Globus pallidus (tissue), 1 donor: ENCODE results near the gene TRAM2.

Experiments used
- DNase-seq: peaks from one replicate; pipeline ENCODE4 v3.0.0-alpha.2; 2015; ENCODE audit warnings: low spot score

TRAM2 gene

GRCh38 chr6:52566853-52567279 is 10.0 kb downstream of the TRAM2 start:
- no peak for DNase-seq

GRCh38 chr6:52566201-52566600 is 10.7 kb downstream of the TRAM2 start:
- DNase-seq, result no peak

- no peak for DNase-seq
These were observed 12.0 kb downstream of the TRAM2 start for GRCh38 chr6:52564856-52565255.

- DNase-seq, result no peak
These were observed 13.9 kb downstream of the TRAM2 start for GRCh38 chr6:52562911-52563310.

GRCh38 chr6:52560462-52560861 is 16.4 kb downstream of the TRAM2 start:
- DNase-seq, result no peak

GRCh38 chr6:52558266-52559000 is 18.4 kb downstream of the TRAM2 start:
- DNase-seq, result no peak

GRCh38 chr6:52557389-52558265 is 19.2 kb downstream of the TRAM2 start:
- DNase-seq, result no peak

- no peak for DNase-seq
These were observed 21.2 kb downstream of the TRAM2 start for GRCh38 chr6:52555518-52556233.

- no peak for DNase-seq
These were observed 22.1 kb downstream of the TRAM2 start for GRCh38 chr6:52554684-52555280.

- no peak for DNase-seq
These were observed 23.1 kb downstream of the TRAM2 start for GRCh38 chr6:52553719-52554118.

- DNase-seq, result no peak
These were observed 23.7 kb downstream of the TRAM2 start for GRCh38 chr6:52553158-52553557.

- no peak for DNase-seq
These were observed 24.6 kb downstream of the TRAM2 start for GRCh38 chr6:52552278-52552643.

- DNase-seq, result peak; percentile 40
These were observed 25.2 kb downstream of the TRAM2 start for GRCh38 chr6:52551483-52552277.

- DNase-seq, result no peak
These were observed 26.0 kb downstream of the TRAM2 start for GRCh38 chr6:52550870-52551269.

GRCh38 chr6:52550014-52550575 is 26.8 kb downstream of the TRAM2 start:
- no peak for DNase-seq

GRCh38 chr6:52549428-52549827 is 27.4 kb downstream of the TRAM2 start:
- DNase-seq, result no peak

GRCh38 chr6:52548999-52549398 is 27.9 kb downstream of the TRAM2 start:
- DNase-seq, result no peak

GRCh38 chr6:52548353-52548713 is 28.5 kb downstream of the TRAM2 start:
- no peak for DNase-seq

GRCh38 chr6:52547647-52548352 is 29.1 kb downstream of the TRAM2 start:
- no peak for DNase-seq

GRCh38 chr6:52546678-52547077 is 30.2 kb downstream of the TRAM2 start:
- no peak for DNase-seq

GRCh38 chr6:52546192-52546591 is 30.7 kb downstream of the TRAM2 start:
- DNase-seq, result no peak
